OCI-M1 (cell line): Measurements from ENCODE around the gene PLCB1.
A peak's percentile ranks its signal among the peaks of the same experiment; 100 is the strongest.

Source experiments
- DNase-seq: peaks from one replicate; lab custom pipeline; 2025; lab: John Stamatoyannopoulos, UW

PLCB1 gene

DNA sequence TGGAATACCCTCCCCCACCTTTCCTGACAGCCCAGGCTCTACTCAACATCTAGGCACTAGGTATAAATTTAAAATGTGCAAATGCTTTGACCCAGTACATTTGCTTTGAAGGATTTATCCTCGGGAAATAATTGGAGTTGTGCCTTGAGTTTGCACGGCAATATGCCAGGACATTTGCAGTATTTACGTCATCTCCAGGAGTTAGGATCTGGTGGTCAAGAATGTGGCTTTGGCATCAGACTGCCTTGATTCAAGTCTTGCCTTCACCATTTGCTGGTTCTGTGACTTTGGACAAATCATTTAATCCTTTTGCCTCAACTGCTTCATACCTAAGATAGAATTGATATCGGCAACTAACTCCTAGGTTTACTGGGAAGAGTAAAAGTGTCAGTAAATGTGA is 169.6 kb downstream of the PLCB1 start:
- no peak for DNase-seq

- no peak for DNase-seq
Observed at GRCh38 chr20:8303651-8304050, 171.6 kb downstream of the PLCB1 start.

DNA sequence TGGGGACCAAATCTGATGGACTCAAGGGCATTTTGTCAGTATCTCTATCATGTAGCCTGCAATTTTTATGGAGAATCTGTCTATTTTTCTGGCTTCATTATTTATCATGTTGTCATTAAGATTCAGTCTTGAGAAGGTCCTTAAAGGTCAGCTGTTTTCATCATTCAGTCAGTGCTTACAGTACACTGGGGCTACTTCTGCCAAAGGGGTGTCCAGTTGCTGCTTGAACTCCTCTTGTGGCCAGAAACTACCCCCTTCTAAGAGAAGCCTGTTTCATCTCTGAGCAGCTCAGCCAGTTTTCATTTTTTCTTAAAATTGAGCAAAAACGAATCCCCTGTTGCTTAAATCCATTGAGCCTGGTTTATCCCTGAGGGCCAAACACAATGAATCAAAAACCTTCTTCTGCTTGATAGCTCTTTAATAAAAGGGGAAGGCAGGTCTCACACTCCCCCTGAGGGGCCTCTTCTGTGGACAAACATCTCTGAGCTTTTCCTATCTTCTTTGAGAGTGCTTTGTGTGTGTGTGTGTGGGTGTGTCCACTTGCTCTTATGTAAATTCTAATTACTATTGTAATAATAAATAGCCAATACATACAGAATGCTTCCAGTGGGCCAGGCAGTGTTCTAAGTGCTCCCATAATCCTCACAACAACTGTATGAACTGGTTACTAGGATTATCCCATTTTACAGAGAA is 172.2 kb downstream of the PLCB1 start:
- DNase-seq = no peak

- DNase-seq = peak; percentile 67
Observed at GRCh38 chr20:8305449-8305978, 173.4 kb downstream of the PLCB1 start.

DNA sequence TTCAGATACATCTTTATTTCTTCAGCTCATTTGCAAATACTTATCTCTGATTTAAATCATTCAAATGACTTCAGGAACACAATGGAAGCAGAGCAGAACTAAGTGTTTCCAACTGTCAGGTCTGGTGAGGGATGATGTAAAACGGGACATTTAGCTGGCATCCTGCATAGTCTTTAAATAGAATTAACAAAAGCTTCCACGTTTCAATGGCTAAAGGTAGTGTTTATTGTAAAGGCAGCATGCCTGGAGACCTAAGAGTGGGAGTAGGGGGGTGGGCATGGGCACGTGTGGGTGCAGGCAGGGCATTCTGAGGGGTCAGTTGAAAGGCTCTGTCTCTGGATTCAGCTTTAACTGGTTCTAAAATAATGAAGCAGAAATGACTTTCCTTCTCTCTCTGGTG is 174.9 kb downstream of the PLCB1 start:
- no peak for DNase-seq

DNA sequence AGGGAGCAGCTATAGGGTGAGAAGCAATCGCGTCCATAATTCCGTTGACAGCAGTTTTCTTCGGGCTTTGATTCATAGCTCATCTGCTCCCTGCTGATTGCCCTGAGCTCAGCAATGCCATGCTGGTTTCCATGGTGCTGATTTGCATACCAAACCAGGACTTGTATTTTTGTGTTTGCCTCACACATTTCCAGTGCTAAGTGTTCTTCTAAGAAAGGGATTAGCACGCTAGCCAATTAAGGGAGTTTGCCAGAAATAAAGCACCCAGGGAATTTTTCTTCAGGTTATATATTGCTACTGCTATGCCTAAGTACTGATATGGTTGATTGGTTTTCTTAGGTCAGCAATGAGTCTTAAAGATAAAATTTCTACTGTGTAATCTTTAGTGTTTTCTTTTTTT is 177.6 kb downstream of the PLCB1 start:
- no peak for DNase-seq

GRCh38 chr20:8310618-8311017 is 178.6 kb downstream of the PLCB1 start:
- DNase-seq = no peak

- DNase-seq = no peak
Observed at GRCh38 chr20:8313073-8313472, 181.0 kb downstream of the PLCB1 start.

- no peak for DNase-seq
Observed at GRCh38 chr20:8315639-8316573, 183.8 kb downstream of the PLCB1 start.

GRCh38 chr20:8317448-8317847 is 185.4 kb downstream of the PLCB1 start:
- DNase-seq = no peak

GRCh38 chr20:8318965-8319625 is 187.0 kb downstream of the PLCB1 start:
- DNase-seq = no peak

DNA sequence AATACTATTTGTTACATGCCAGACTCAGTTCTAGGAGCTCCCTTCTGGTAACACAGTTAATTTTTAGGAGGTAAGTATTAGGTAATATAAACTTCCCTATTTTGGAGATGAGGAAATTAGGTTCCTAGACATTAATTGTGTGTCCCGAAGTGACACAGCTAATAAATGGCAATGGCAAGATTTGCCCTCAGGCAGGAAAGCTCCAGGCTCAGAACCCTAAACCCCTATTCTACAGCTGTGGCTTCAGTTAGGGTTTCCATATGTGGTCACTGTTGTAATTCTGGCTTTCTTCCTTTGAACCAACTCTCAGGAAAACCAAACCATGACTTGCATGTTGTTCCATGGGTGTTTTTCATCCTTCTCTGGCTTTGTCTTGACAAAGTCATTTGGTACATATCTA is 188.2 kb downstream of the PLCB1 start:
- DNase-seq = no peak

DNA sequence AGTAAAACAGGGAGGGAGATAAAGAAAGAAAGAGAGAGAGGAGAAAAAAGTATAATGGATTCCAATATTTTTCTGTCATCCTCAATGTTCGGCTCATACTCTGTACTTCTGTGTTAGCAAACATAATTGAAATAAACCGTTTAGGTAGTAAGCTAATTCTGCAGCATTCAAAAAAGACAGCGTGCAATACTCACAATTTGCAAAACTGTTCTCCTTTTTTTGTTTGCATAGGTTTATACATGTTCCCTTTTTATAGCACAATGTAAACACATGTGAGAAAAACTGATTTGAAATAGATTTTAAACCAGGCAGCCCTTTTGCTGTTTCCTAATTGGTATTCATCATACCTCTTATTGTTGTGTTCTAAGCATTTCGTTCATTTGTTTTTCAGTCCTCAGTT is 188.9 kb downstream of the PLCB1 start:
- no peak for DNase-seq

DNA sequence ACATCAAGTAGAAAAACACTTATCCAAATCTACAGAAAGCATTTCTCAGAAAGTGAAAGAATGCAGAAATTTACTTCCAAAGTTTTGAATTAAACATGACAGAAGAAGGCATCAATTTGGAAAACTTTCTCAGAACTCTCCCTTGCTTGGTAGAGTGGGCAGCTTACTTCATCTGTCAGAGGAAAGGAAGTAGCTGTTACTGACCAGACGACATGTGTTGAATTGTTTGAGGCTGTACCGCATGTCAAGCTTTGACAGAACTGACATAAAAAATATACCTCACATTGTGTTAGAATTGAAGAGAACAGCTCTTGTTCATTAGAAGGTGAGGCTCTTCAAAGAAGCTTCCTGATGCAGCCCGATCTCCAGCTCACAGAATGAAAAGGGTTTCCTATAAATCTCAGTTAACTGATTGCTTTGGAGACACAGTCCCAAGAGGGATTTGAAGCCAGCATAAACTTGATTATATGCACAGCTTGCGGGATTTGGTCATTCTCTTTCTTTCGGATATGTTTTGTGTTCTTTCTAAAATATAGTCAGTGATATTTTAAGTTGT is 190.7 kb downstream of the PLCB1 start:
- no peak for DNase-seq

DNA sequence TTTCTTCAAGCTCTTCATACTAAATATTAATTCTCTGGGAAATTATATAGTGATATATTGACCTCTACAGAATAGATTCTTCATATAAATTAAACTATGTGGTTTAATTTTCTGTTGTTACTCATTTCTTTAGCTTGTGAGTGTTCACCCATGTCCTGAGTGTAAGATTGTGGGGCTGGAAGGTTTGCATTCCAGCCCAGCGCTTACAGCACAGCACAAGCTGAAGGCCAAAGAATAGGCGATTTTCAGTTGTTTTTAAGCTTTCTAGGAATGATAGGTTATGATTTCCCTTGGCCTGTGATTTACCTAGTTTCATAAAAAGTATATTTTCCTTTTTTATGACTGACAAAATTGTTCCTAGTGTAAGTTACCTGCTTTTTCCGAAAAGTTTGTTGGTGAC is 194.1 kb downstream of the PLCB1 start:
- DNase-seq = no peak

- DNase-seq = no peak
Observed at GRCh38 chr20:8326899-8327298, 194.8 kb downstream of the PLCB1 start.

GRCh38 chr20:8328189-8328588 is 196.1 kb downstream of the PLCB1 start:
- no peak for DNase-seq

DNA sequence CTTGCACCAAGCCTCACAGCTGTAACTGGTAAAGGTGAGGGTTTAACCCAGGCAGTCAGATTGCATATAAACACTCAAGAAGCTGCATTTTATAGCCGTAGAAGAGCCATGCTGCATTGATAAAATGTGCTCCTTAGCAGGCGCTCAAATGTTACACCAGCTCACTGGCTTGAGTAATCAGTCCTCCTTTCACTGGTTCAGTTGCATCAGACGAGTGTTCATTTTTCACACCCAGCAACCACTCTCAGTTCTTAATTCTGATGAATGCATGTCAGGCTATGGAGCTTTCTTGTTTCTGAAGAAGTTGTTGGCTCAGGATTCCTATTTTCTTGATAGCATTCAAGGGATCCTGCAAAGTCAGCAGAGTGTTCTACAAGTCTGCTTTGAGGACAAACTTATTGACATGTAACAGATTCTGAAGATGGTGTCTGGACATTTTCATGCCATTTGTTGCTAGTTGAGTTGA is 198.3 kb downstream of the PLCB1 start:
- no peak for DNase-seq

DNA sequence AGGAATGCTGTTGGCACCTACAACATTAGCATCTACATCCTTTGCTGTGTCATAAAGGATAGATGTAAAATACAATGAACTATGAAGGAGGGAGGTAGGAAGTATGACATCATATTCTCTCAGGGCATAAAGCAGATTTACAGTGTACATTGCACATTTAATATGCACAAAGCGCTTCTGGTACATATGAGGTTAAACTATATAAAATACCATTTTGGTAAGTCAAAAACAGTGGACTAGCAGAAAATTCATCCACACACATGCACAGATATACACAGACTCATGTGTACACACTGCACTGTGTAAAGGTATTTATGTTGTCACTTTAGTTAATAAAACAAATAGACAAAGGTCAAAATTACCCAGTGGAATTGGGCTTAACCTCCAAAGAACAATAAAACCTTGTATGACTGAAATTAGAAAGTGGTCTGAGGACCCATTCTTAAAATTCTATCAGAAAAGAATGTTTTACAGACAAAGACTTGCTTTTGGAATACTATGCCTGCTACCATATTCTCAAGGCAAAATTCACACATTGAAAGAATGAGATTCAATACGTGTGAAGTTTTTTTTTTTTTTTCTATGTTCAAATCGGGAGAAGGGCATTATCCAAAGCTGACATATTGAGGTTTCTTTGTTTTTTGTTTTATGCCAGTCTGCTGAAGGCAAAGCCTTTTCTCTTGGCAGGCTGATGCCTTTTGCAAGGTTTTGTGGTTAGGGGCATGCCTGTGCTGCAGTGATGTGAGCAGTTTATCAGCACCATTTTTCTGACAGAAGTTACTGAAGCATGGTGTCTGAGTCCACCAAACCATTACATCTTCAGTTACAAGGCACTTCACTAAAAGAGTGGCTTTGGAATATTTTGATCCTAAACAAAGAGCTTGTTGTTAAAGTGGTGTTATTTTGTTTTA is 199.0 kb downstream of the PLCB1 start:
- no peak for DNase-seq

GRCh38 chr20:8331740-8332412 is 199.8 kb downstream of the PLCB1 start:
- DNase-seq = no peak
